GM12872 (cell line): ENCODE measurements around the gene AFF3.

Experiments
- CTCF ChIP-seq: IDR thresholded peaks from 3 replicates; pipeline ENCODE4 v1.5.1; 2011; ENCODE audit warnings: low read depth, mild to moderate bottlenecking, low read length, moderate library complexity; ENCODE audit not compliant: insufficient read depth

Gene AFF3

GRCh38 chr2:99754210-99754609, 388.2 kb downstream of the AFF3 start:
- TF ChIP-seq CTCF, result no peak

GRCh38 chr2:99753505-99753904, 388.9 kb downstream of the AFF3 start:
- no peak for TF ChIP-seq CTCF

GRCh38 chr2:99748344-99748743, 394.0 kb downstream of the AFF3 start:
- TF ChIP-seq CTCF, result no peak

DNA sequence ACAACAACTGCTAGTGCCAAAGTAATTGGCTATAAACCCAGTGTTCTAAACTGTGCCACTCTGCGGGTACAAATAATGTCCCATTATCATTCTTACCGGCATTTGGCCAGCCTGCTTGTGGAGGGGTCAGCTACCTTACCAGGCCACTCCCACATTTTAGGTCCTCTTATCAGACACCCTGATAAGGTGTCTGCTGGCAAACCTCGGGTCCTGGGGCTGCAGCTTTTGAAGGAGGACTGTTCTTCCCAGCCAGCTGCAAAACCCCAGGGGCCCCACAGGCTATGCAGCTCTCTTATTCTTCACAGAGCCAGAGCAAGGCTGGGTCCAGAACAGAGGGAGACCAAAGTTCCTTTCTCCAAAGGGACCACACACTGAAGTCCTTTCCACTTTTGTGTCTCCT, 394.5 kb downstream of the AFF3 start:
- no peak for TF ChIP-seq CTCF

DNA sequence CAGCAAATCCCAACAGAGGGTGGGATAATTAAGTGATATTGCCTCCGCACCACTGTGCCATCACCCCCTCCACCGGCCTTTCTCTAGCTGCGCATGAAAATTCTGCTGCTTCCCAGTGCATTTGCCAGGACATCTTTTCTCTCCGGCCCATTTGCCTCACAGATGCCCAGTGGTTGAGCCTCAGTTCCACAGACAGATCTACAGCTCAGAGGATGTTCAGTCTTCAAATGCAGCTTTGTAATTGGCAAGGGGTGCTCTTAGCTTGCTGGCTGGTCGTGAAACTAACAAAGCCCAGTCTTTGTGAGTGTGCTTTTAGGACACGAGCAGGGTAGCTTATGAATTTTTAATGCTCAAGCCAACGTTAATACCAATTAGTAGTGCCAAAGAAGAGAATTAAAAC, 399.2 kb downstream of the AFF3 start:
- no peak for TF ChIP-seq CTCF

- no peak for TF ChIP-seq CTCF
Observed at GRCh38 chr2:99737537-99737936, 404.9 kb downstream of the AFF3 start.

DNA sequence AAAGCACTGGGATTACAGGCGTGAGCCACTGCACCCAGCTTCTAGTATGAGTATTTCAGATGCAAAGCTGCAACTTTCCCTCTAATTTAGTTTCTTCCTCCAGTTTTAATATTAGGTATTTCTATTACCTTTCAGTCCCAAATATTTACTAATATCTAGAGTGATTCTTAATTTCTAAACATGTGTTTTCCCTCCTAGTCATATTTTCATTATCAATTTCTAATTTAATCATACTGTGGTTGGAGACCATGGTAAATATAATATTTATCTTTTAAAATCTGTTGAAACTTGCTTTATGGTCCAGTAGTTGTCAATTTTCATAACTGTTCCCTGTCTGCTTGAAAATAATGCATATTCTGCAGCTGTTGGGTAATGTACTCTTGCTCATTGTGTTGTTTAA, 406.6 kb downstream of the AFF3 start:
- no peak for TF ChIP-seq CTCF

DNA sequence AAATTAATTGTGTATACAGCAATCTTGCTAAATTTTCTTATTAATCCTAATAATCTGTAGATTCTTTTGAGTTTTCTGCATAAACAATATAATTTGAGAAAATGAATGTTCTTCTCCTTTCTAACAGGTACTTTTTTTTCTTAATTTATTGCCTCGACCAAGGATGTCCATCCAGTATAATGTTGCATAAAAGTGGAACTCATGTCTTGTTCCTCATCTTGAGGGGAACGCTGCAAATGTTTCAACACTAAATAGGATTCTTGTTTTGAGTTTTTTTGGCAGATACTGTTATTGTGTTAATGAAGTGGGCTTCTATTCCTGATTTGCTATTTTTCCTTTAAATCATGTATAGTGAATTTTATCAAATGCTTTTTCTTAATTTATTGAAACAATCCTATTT, 408.2 kb downstream of the AFF3 start:
- TF ChIP-seq CTCF, result no peak
